ENCODE results near the gene MYF6.
"Not testable (repeated sequence)": the region's sequence is repeated elsewhere in the genome, so short reads cannot be mapped to it uniquely, and the experiment has no call there.

Gene MYF6

DNA sequence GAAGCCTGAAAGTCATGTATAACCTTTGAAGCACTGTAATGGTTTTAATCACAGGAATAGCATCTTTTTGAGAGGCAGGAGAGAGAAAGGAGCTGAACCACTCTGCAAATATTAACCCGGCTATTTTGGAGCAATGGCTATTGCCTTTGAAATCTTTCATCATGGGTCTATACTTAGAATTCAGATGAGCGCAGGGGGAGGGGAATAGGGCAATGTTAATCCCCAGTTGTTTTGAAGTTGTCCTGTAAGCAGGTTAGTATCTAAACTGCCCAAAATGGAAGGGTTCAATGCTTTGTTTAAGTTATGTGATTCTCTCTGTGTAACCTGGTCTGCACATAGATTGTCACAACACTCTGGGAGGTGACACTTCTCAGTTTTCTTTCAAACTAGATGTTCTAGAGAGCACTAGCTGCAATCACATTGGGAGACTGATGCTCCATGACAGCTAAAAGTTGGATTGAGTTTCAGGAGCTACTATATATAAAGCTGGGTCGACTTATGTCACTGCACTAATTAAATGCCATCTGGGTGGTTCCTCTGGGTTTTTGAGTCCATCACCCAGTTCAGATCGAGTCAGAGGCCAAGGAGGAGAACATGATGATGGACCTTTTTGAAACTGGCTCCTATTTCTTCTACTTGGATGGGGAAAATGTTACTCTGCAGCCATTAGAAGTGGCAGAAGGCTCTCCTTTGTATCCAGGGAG, at the start of gene MYF6:
MYF6 (plus strand) TSS at position 509 of the 704 bp plus-strand sequence; CDS start at position 595, 86 bp downstream.
- Histone ChIP-seq H3K27me3 (ENCODE audit: control insufficient read depth in 1 of 2, insufficient read depth in 2 of 2, low read length in 2 of 2) (peaks cover 6 to 11% of the 10 kb centered on the region in 2 donors), H3K36me3 (ENCODE audit: control insufficient read depth in 2 of 2, insufficient read depth in 2 of 2, low read length in 2 of 2) (no peaks in the 10 kb centered on the region), H3K4me3 (ENCODE audit: low read length in 2 of 2) (peak within 1 kb of the TSS in 1 of 2 donors; percentile 17), H3K4me1 (ENCODE audit: control insufficient read depth, insufficient read depth, low read length) (no peaks in the 10 kb centered on the region), H3K9me3 (ENCODE audit: control insufficient read depth in 2 of 2, low read length in 2 of 2) (no peaks in the 10 kb centered on the region), H3K27ac (ENCODE audit: low read length) (no peak within 1 kb of the TSS), H3K9ac (ENCODE audit: low read length in 2 of 2) (peak within 1 kb of the TSS in 1 of 2 donors; percentile 43)

- Histone ChIP-seq H3K4me1 (ENCODE audit: control insufficient read depth, insufficient read depth, low read length) (no peaks in the 10 kb centered on the region), H3K36me3 (ENCODE audit: control insufficient read depth in 2 of 2, insufficient read depth in 2 of 2, low read length in 2 of 2) (no peaks in the 10 kb centered on the region), H3K9me3 (ENCODE audit: control insufficient read depth in 2 of 2, low read length in 2 of 2) (no peaks in the 10 kb centered on the region)
Measured at GRCh38 chr12:80659512-80660063, 47.8 kb upstream of the MYF6 start.

GRCh38 chr12:80662586-80662985, 44.8 kb upstream of the MYF6 start:
- Histone ChIP-seq H3K27me3 (ENCODE audit: control insufficient read depth in 1 of 2, insufficient read depth in 2 of 2, low read length in 2 of 2) (no peaks in the 10 kb centered on the region), H3K4me3 (ENCODE audit: low read length in 2 of 2) (no peak overlapping the region), H3K9me3 (ENCODE audit: control insufficient read depth in 2 of 2, low read length in 2 of 2) (no peaks in the 10 kb centered on the region), H3K9ac (ENCODE audit: low read length in 2 of 2) (no peak overlapping the region), H3K27ac (ENCODE audit: low read length) (no peak overlapping the region), H3K4me1 (ENCODE audit: control insufficient read depth, insufficient read depth, low read length) (no peaks in the 10 kb centered on the region), H3K36me3 (ENCODE audit: control insufficient read depth in 2 of 2, insufficient read depth in 2 of 2, low read length in 2 of 2) (no peaks in the 10 kb centered on the region)

More at GRCh38 chr12:80659512-80660063, 47.8 kb upstream of the MYF6 start:
- no peaks in the 10 kb centered on the region for H3K27me3 ChIP-seq (ENCODE audit: control insufficient read depth in 1 of 2, insufficient read depth in 2 of 2, low read length in 2 of 2)
- no peak overlapping the region for H3K9ac ChIP-seq (ENCODE audit: low read length in 2 of 2)
- no peak overlapping the region for H3K27ac ChIP-seq (ENCODE audit: low read length)
- no peak overlapping the region for H3K4me3 ChIP-seq (ENCODE audit: low read length in 2 of 2)

DNA sequence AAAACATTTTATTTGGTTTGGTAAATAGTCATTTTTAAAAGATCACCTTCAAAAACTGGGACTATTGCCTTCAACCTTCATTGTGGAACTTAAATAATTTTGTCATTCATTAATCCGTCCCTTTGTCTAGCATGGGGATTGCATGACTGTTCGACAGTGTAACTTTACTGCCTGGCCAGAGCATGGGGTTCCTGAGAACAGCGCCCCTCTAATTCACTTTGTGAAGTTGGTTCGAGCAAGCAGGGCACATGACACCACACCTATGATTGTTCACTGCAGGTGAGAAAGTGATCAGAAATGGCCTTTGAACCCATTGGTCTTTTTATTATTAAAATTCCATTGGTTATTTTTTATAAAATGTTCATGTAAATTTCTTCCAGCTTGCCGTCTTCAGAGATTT, 37.2 kb upstream of the MYF6 start:
- Histone ChIP-seq H3K4me3 (ENCODE audit: low read length in 2 of 2) (no peak overlapping the region), H3K27me3 (ENCODE audit: control insufficient read depth in 1 of 2, insufficient read depth in 2 of 2, low read length in 2 of 2) (no peaks in the 10 kb centered on the region), H3K36me3 (ENCODE audit: control insufficient read depth in 2 of 2, insufficient read depth in 2 of 2, low read length in 2 of 2) (no peaks in the 10 kb centered on the region), H3K9me3 (ENCODE audit: control insufficient read depth in 2 of 2, low read length in 2 of 2) (no peaks in the 10 kb centered on the region), H3K27ac (ENCODE audit: low read length) (no peak overlapping the region), H3K4me1 (ENCODE audit: control insufficient read depth, insufficient read depth, low read length) (no peaks in the 10 kb centered on the region), H3K9ac (ENCODE audit: low read length in 2 of 2) (no peak overlapping the region)

DNA sequence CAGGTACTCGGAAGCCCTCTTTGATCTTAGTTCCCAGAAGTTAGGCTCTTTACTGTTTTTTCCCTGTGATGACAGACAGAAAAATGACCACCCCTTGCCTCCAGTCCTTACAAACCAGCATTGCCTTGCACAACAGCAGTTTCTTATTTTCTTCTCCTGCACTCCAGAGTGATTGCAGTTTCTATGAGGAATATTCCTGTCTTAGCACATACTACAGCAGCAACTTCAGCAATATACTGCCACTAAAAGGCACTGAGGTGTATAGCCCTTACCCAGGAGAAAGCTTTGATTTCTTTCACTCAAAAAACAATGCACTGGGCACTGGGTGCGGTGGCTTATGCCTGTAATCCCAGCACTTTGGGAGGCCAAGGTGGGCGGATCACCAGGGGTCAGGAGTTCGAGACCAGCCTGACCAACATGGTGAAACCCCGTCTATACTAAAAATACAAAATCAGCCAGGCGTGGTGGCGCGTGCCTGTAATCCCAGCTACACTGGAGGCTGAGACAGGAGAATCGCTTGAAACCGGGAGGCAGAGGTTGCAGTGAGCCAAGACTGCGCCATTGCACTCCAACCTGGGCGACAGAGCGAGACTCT, 31.3 kb upstream of the MYF6 start:
- H3K9me3 ChIP-seq (ENCODE audit: control insufficient read depth in 2 of 2, low read length in 2 of 2); H3K27me3 ChIP-seq (ENCODE audit: control insufficient read depth in 1 of 2, insufficient read depth in 2 of 2, low read length in 2 of 2); H3K4me1 ChIP-seq (ENCODE audit: control insufficient read depth, insufficient read depth, low read length); H3K4me3 ChIP-seq (ENCODE audit: low read length in 2 of 2); H3K9ac ChIP-seq (ENCODE audit: low read length in 2 of 2); H3K36me3 ChIP-seq (ENCODE audit: control insufficient read depth in 2 of 2, insufficient read depth in 2 of 2, low read length in 2 of 2); H3K27ac ChIP-seq (ENCODE audit: low read length): not testable (repeated sequence)

DNA sequence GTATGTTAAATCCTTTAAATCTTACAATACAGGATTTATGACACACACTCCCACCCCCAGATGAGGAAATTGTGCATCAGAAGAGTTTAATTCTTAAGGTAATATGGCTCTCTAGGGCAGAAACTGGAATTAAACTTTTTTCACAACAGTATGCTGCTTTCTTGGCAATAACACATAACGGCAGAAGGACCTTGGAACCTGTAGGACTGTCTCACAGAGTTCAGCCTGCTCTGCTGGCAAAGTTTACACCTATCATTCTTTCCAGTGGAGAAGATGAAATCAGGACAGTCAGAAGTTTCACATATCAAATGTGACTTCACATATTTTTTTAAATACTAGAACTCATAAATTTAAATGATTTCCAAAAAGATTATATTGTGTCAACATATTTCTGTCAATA, 30.6 kb upstream of the MYF6 start:
- Histone ChIP-seq H3K9me3 (ENCODE audit: control insufficient read depth in 2 of 2, low read length in 2 of 2) (no peaks in the 10 kb centered on the region), H3K27me3 (ENCODE audit: control insufficient read depth in 1 of 2, insufficient read depth in 2 of 2, low read length in 2 of 2) (no peaks in the 10 kb centered on the region), H3K36me3 (ENCODE audit: control insufficient read depth in 2 of 2, insufficient read depth in 2 of 2, low read length in 2 of 2) (no peaks in the 10 kb centered on the region), H3K9ac (ENCODE audit: low read length in 2 of 2) (no peak overlapping the region), H3K4me1 (ENCODE audit: control insufficient read depth, insufficient read depth, low read length) (no peaks in the 10 kb centered on the region), H3K4me3 (ENCODE audit: low read length in 2 of 2) (no peak overlapping the region), H3K27ac (ENCODE audit: low read length) (no peak overlapping the region)

GRCh38 chr12:80677994-80678393, 29.4 kb upstream of the MYF6 start:
- Histone ChIP-seq H3K4me3 (ENCODE audit: low read length in 2 of 2) (no peak overlapping the region), H3K9me3 (ENCODE audit: control insufficient read depth in 2 of 2, low read length in 2 of 2) (no peaks in the 10 kb centered on the region), H3K4me1 (ENCODE audit: control insufficient read depth, insufficient read depth, low read length) (no peaks in the 10 kb centered on the region), H3K36me3 (ENCODE audit: control insufficient read depth in 2 of 2, insufficient read depth in 2 of 2, low read length in 2 of 2) (no peaks in the 10 kb centered on the region), H3K27me3 (ENCODE audit: control insufficient read depth in 1 of 2, insufficient read depth in 2 of 2, low read length in 2 of 2) (no peaks in the 10 kb centered on the region), H3K27ac (ENCODE audit: low read length) (no peak overlapping the region), H3K9ac (ENCODE audit: low read length in 2 of 2) (no peak overlapping the region)

DNA sequence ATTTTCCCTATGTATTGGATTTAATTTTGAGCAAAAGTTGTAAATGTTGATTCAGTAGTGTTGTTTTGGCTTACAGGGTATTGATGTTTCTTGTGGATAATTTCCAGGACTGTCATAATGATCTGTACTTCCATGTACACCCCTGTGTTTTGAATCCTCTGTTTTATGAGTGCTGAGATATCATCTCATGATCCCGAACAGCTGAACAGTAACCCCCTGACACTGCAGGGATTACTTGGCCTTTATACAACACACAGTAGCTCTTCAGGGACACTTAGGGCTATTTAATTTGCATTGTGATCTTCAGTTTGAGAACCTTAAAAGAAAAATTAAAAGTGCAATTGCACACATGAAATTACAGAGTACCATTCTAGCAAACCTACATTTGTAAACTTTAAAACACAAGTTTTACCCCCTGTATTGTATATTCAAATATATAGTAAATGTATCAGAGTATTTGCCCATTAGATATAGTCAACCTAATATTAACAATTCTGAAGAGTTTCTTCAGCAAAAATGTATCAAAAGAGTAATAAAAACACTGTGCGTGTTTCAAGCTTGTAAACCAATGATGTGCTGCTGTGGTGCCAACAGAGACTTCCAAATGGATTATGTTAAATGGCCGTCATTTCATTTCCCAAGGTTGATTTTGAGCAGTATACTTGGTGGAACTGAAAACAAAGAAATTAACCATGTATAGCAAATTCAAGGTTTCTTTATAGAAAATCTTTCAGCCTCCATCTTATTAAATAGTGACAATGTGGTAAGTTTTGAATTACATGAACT, 27.9 kb upstream of the MYF6 start:
- Histone ChIP-seq H3K27me3 (ENCODE audit: control insufficient read depth in 1 of 2, insufficient read depth in 2 of 2, low read length in 2 of 2) (no peaks in the 10 kb centered on the region), H3K9me3 (ENCODE audit: control insufficient read depth in 2 of 2, low read length in 2 of 2) (no peaks in the 10 kb centered on the region), H3K4me3 (ENCODE audit: low read length in 2 of 2) (no peak overlapping the region), H3K27ac (ENCODE audit: low read length) (no peak overlapping the region), H3K9ac (ENCODE audit: low read length in 2 of 2) (no peak overlapping the region), H3K36me3 (ENCODE audit: control insufficient read depth in 2 of 2, insufficient read depth in 2 of 2, low read length in 2 of 2) (no peaks in the 10 kb centered on the region), H3K4me1 (ENCODE audit: control insufficient read depth, insufficient read depth, low read length) (no peaks in the 10 kb centered on the region)

DNA sequence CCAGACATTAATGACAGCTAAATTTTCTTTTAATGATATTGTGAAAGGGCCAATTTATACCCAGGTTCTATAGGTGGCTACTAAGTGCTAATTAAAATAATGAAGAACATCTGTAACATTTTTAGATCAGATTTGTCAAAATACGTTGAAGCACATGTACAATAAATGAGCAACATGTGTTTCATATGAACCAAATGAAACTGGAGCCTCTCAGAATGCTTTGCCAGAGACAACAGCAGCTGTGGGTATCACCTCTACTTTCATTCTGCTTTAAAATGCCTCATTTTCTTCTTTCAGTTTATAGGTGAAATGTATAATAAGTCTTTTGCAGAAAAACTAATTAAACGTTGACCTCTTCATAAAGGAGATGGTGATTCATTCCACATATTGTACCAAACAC, 26.1 kb upstream of the MYF6 start:
- H3K9me3 ChIP-seq (ENCODE audit: control insufficient read depth in 2 of 2, low read length in 2 of 2), result no peaks in the 10 kb centered on the region
- H3K36me3 ChIP-seq (ENCODE audit: control insufficient read depth in 2 of 2, insufficient read depth in 2 of 2, low read length in 2 of 2), result no peaks in the 10 kb centered on the region
- no peak overlapping the region for H3K27ac ChIP-seq (ENCODE audit: low read length)
- no peak overlapping the region for H3K4me3 ChIP-seq (ENCODE audit: low read length in 2 of 2)
- no peaks in the 10 kb centered on the region for H3K27me3 ChIP-seq (ENCODE audit: control insufficient read depth in 1 of 2, insufficient read depth in 2 of 2, low read length in 2 of 2)
- H3K4me1 ChIP-seq (ENCODE audit: control insufficient read depth, insufficient read depth, low read length), result no peaks in the 10 kb centered on the region
- H3K9ac ChIP-seq (ENCODE audit: low read length in 2 of 2), result no peak overlapping the region

GRCh38 chr12:80681786-80682185, 25.6 kb upstream of the MYF6 start:
- H3K9me3 ChIP-seq (ENCODE audit: control insufficient read depth in 2 of 2, low read length in 2 of 2), result peaks cover 0 to under 1% of the 10 kb centered on the region in 2 donors
- H3K27ac ChIP-seq (ENCODE audit: low read length), result no peak overlapping the region
- H3K9ac ChIP-seq (ENCODE audit: low read length in 2 of 2), result no peak overlapping the region
- H3K4me1 ChIP-seq (ENCODE audit: control insufficient read depth, insufficient read depth, low read length), result no peaks in the 10 kb centered on the region
- no peak overlapping the region for H3K4me3 ChIP-seq (ENCODE audit: low read length in 2 of 2)
- no peaks in the 10 kb centered on the region for H3K27me3 ChIP-seq (ENCODE audit: control insufficient read depth in 1 of 2, insufficient read depth in 2 of 2, low read length in 2 of 2)
- H3K36me3 ChIP-seq (ENCODE audit: control insufficient read depth in 2 of 2, insufficient read depth in 2 of 2, low read length in 2 of 2), result no peaks in the 10 kb centered on the region
